ENCODE results near the gene ZFYVE28.

GRCh38 chr4:2411786-2412510, 6.5 kb downstream of the ZFYVE28 start:
- TF ChIP-seq REST (IDR thresholded peaks at IDR 0.05; ENCODE audit: insufficient read depth in 1 of 2, low read depth in 2 of 2, low read length in 2 of 2): no peak
- no peak for TF ChIP-seq POLR2AphosphoS5 (IDR thresholded peaks at IDR 0.05; ENCODE audit: low read depth, low read length)
- no peak for TF ChIP-seq TAF1 (IDR thresholded peaks at IDR 0.05; ENCODE audit: borderline replicate concordance, insufficient read depth, low read length)
- no peak for TF ChIP-seq SIN3A (IDR thresholded peaks at IDR 0.05; ENCODE audit: borderline replicate concordance, insufficient read depth, low read length)
- no peak for TF ChIP-seq FOXP2 (optimal IDR thresholded peaks at IDR 0.05; ENCODE audit: borderline replicate concordance, extremely low read depth, extremely low read length, insufficient read depth)
